Stimulated activated CD8-positive, alpha-beta memory T cell treated with anti-CD3 and anti-CD28 coated beads, Interleukin-4, amount 100 ng/mL, for 48 hours (primary cell): ENCODE data around the gene GCDH.
"Not testable (repeated sequence)": the region's sequence is repeated elsewhere in the genome, so short reads cannot be mapped to it uniquely, and the experiment has no call there.

Experiments
- DNase-seq: peaks from one replicate; pipeline ENCODE4 v3.0.0-alpha.2; 2020

Gene GCDH

GRCh38 chr19:12872941-12873890, 17.7 kb upstream of the GCDH start:
- peak; percentile 76 for DNase-seq

- no peak for DNase-seq
Measured at GRCh38 chr19:12873891-12874745, 16.8 kb upstream of the GCDH start.

GRCh38 chr19:12875086-12875485, 15.9 kb upstream of the GCDH start:
- no peak for DNase-seq

GRCh38 chr19:12880551-12881171, 10.3 kb upstream of the GCDH start:
- peak; percentile 45 for DNase-seq

- DNase-seq = peak; percentile 95
Measured at GRCh38 chr19:12881172-12881808, 9.7 kb upstream of the GCDH start, which contains the start of gene DNASE2. Gene DNASE2 (minus strand): TSS chr19:12881449. CDS start chr19:12881375, 74 bp downstream.

- DNase-seq = no peak
Measured at GRCh38 chr19:12882589-12882988, 8.4 kb upstream of the GCDH start.

GRCh38 chr19:12884202-12884601, 6.8 kb upstream of the GCDH start:
- DNase-seq = peak; percentile 26

GRCh38 chr19:12884627-12884925, 6.4 kb upstream of the GCDH start:
- no peak for DNase-seq

- peak; percentile 95 for DNase-seq
Measured at GRCh38 chr19:12884926-12885748, 5.8 kb upstream of the GCDH start.

GRCh38 chr19:12885749-12886650, 5.0 kb upstream of the GCDH start:
- DNase-seq = no peak

- DNase-seq = no peak
Measured at GRCh38 chr19:12886651-12886968, 4.3 kb upstream of the GCDH start.

- no peak for DNase-seq
Measured at GRCh38 chr19:12886969-12887747, 3.8 kb upstream of the GCDH start, which contains the start of gene KLF1. Gene KLF1 (minus strand): TSS chr19:12887201. CDS start chr19:12887140, 61 bp downstream.

GRCh38 chr19:12888006-12888603, 2.9 kb upstream of the GCDH start:
- no peak for DNase-seq

GRCh38 chr19:12890299-12890786, 617 bp upstream of the GCDH start:
- DNase-seq = not testable (repeated sequence)

GRCh38 chr19:12891553-12892021, 627 bp downstream of the GCDH start:
- no peak for DNase-seq

- DNase-seq = no peak
Measured at GRCh38 chr19:12893582-12893981, 2.6 kb downstream of the GCDH start.

- DNase-seq = no peak
Measured at GRCh38 chr19:12896460-12896859, 5.5 kb downstream of the GCDH start.

- peak; percentile 60 for DNase-seq
Measured at GRCh38 chr19:12899891-12900518, 9.0 kb downstream of the GCDH start.

- no peak for DNase-seq
Measured at GRCh38 chr19:12907166-12907565, 16.2 kb downstream of the GCDH start.
